ENCODE measurements around the gene CLEC2D. TPM values are rescaled to one million over a fixed set of nuclear protein-coding genes. Genes with fewer than 3 reads are reported as not detected.

Gene CLEC2D
- total RNA-seq, 1 experiment from 2014 or later, result 1.9 TPM

DNA sequence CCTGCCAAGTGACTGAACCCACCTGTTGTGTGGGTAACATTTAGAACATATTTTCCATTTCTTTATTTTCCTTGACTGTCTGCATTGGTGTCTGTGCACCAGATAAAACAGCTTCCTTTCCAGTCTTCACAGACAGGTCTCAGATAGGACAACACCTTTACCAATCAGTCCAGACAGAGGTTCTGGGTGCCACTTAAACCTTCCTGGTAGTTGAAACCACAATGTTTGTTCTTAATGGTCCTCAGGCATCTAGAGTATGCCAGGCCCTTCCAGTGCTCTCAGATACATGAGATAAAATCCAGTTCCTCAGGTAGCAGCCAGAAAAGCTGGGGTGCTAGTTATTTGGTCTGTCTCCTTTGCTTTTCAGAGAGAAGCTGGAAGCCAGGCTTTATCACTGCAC lies 7.0 kb upstream of the CLEC2D start:
- ChIA-PET POLR2A (no interaction called here), CTCF (no interaction called here), RAD21 (ENCODE audit: low non-redundant PET in 1 of 2, low total read pairs in 2 of 2, uncharacterized antibody in 2 of 2, unreplicated experiment in 2 of 2) (no interaction called here)
- Histone ChIP-seq H2AFZ (ENCODE audit: low read depth, low read length, poor library complexity, severe bottlenecking) (no peak overlapping the region), H4K20me1 (ENCODE audit: insufficient read depth) (no peaks in the 10 kb centered on the region), H3K9me2 (ENCODE audit: insufficient read depth) (no peaks in the 10 kb centered on the region), H3K9ac (ENCODE audit: low read length) (no peak overlapping the region), H3K9me3 (ENCODE audit: control insufficient read depth in 1 of 2, insufficient read depth in 1 of 2, low read depth in 1 of 2, low read length in 2 of 2) (no peaks in the 10 kb centered on the region), H3K27me3 (ENCODE audit: insufficient read depth, low read length) (no peaks in the 10 kb centered on the region), H3K4me2 (ENCODE audit: low read length) (no peak overlapping the region), H3K36me3 (ENCODE audit: control insufficient read depth in 1 of 2, insufficient read depth in 2 of 2, low read length in 2 of 2) (no peaks in the 10 kb centered on the region), H3K4me1 (ENCODE audit: control insufficient read depth in 1 of 2, insufficient read depth in 2 of 2, low read length in 2 of 2) (no peaks in the 10 kb centered on the region), H3K79me2 (ENCODE audit: insufficient read depth, low read length) (no peaks in the 10 kb centered on the region), H3K4me3 (replicated peaks in 1 of 2; ENCODE audit: low read depth in 1 of 2, low read length in 2 of 2) (no peak overlapping the region), H3K27ac (ENCODE audit: low read depth, low read length) (no peak overlapping the region)
- ATAC-seq (no peak), DNase-seq (ENCODE audit: low read depth, low spot score) (no peak)
- no TSS peak for BruUV-seq (replicated peaks)
- TF ChIP-seq, protein P1, sequence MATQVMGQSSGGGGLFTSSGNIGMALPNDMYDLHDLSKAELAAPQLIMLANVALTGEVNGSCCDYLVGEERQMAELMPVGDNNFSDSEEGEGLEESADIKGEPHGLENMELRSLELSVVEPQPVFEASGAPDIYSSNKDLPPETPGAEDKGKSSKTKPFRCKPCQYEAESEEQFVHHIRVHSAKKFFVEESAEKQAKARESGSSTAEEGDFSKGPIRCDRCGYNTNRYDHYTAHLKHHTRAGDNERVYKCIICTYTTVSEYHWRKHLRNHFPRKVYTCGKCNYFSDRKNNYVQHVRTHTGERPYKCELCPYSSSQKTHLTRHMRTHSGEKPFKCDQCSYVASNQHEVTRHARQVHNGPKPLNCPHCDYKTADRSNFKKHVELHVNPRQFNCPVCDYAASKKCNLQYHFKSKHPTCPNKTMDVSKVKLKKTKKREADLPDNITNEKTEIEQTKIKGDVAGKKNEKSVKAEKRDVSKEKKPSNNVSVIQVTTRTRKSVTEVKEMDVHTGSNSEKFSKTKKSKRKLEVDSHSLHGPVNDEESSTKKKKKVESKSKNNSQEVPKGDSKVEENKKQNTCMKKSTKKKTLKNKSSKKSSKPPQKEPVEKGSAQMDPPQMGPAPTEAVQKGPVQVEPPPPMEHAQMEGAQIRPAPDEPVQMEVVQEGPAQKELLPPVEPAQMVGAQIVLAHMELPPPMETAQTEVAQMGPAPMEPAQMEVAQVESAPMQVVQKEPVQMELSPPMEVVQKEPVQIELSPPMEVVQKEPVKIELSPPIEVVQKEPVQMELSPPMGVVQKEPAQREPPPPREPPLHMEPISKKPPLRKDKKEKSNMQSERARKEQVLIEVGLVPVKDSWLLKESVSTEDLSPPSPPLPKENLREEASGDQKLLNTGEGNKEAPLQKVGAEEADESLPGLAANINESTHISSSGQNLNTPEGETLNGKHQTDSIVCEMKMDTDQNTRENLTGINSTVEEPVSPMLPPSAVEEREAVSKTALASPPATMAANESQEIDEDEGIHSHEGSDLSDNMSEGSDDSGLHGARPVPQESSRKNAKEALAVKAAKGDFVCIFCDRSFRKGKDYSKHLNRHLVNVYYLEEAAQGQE (IDR thresholded peaks at IDR 0.05; ENCODE audit: low read depth), result no peak
- intact Hi-C loops (cut with micrococcal nuclease), result no loop called here

DNA sequence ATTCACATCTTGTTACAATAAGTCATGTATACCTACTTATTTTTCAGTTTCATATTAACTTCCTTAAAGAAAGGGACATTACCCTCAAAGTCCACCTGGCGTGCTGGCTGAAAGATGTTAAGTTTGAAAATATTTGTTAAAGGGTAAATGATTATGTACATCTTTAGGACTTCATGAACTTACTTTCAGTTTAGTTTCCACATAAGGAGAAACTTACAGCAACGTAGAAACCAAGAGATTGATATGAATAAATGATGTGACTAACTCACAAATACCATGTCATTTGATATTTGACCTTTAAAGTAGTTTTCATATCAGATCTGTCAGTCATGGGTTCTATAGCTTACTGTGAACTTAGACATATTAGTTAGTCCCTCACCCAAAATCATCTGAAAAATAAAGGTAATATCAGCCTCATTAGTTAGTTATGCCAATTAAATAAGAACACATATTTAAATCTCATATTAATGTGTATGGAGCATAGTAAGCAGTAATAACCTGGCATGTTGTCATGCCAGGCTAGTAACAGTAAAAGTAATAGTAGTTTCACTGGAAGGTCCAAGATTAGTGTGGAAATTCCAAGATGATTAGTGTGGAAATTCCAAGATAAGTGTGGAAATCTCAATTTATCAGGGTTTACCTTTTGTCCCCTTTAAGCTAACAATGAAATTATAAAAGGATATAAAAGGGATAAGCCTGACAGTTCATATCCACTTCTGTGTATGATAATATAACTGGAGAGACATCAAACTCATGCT lies 1.9 kb upstream of the CLEC2D start:
- no peak overlapping the region for H3K9ac ChIP-seq (ENCODE audit: low read length)
- H3K9me3 ChIP-seq (ENCODE audit: control insufficient read depth in 1 of 2, insufficient read depth in 1 of 2, low read depth in 1 of 2, low read length in 2 of 2), result no peaks in the 10 kb centered on the region
- no peak overlapping the region for H2AFZ ChIP-seq (ENCODE audit: low read depth, low read length, poor library complexity, severe bottlenecking)
- no peaks in the 10 kb centered on the region for H4K20me1 ChIP-seq (ENCODE audit: insufficient read depth)
- DNase-seq (ENCODE audit: low read depth, low spot score) (no peak), ATAC-seq (no peak)
- RAD21 ChIA-PET (ENCODE audit: low non-redundant PET in 1 of 2, low total read pairs in 2 of 2, uncharacterized antibody in 2 of 2, unreplicated experiment in 2 of 2), result no interaction called here
- BruUV-seq (replicated peaks), result no TSS peak
- no peak overlapping the region for H3K27ac ChIP-seq (ENCODE audit: low read depth, low read length)
- CTCF ChIA-PET, result no interaction called here
- H3K27me3 ChIP-seq (ENCODE audit: insufficient read depth, low read length), result no peaks in the 10 kb centered on the region
- H3K4me3 ChIP-seq (replicated peaks in 1 of 2; ENCODE audit: low read depth in 1 of 2, low read length in 2 of 2), result no peak overlapping the region
- no peaks in the 10 kb centered on the region for H3K79me2 ChIP-seq (ENCODE audit: insufficient read depth, low read length)
- TF ChIP-seq CBX3 (IDR thresholded peaks at IDR 0.05; ENCODE audit: low read depth) (no peak), EZH2 (IDR thresholded peaks at IDR 0.05) (no peak), JUND (IDR thresholded peaks at IDR 0.05) (no peak), ZNF274 (IDR thresholded peaks at IDR 0.05; ENCODE audit: low read depth, low read length) (no peak), POLR2A (IDR thresholded peaks at IDR 0.05; ENCODE audit: borderline replicate concordance, extremely low read depth, insufficient read depth, insufficient read length) (no peak), SRF (IDR thresholded peaks at IDR 0.05; ENCODE audit: low read depth) (no peak), CEBPB (IDR thresholded peaks at IDR 0.05; ENCODE audit: low read depth) (no peak), ZFX (IDR thresholded peaks at IDR 0.05) (no peak)
- TF ChIP-seq, protein P2, sequence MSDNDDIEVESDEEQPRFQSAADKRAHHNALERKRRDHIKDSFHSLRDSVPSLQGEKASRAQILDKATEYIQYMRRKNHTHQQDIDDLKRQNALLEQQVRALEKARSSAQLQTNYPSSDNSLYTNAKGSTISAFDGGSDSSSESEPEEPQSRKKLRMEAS (IDR thresholded peaks at IDR 0.05), result no peak
- no peaks in the 10 kb centered on the region for H3K4me1 ChIP-seq (ENCODE audit: control insufficient read depth in 1 of 2, insufficient read depth in 2 of 2, low read length in 2 of 2)
- H3K36me3 ChIP-seq (ENCODE audit: control insufficient read depth in 1 of 2, insufficient read depth in 2 of 2, low read length in 2 of 2), result no peaks in the 10 kb centered on the region
- H3K4me2 ChIP-seq (ENCODE audit: low read length), result no peak overlapping the region
- intact Hi-C loops (cut with micrococcal nuclease), result no loop called here
- POLR2A ChIA-PET, result no interaction called here
- no peaks in the 10 kb centered on the region for H3K9me2 ChIP-seq (ENCODE audit: insufficient read depth)
